Hepatocyte (in vitro differentiated cells): ENCODE data around the gene DPCD. TPM values are rescaled to one million over a fixed set of nuclear protein-coding genes. Genes with fewer than 3 reads are reported as not detected.

Experiments used
- DNase-seq: peaks from one replicate; pipeline ENCODE4 v3.0.0-alpha.2; 2016; ENCODE audit warnings: low spot score
- H2AFZ ChIP-seq: fragments of 200-600 bp; sonication (generic); 2 replicates; pipeline ENCODE4 v1.6.0; 2016; ENCODE audit warnings: antibody characterized with exemption, mild to moderate bottlenecking
- H3K27ac ChIP-seq: fragments of 200-600 bp; sonication (generic); 2 replicates; pipeline ENCODE4 v1.5.1; 2016; ENCODE audit warnings: mild to moderate bottlenecking
- H3K27me3 ChIP-seq: fragments of 200-600 bp; sonication (generic); 2 replicates; pipeline ENCODE4 v1.6.1; 2016
- H3K36me3 ChIP-seq: fragments of 200-600 bp; sonication (generic); replicated peaks from 2 replicates; pipeline ENCODE4 v1.5.1; 2016; ENCODE audit warnings: low read depth; ENCODE audit not compliant: insufficient read depth
- H3K4me1 ChIP-seq: fragments of 200-600 bp; sonication (generic); 2 replicates; pipeline ENCODE4 v1.5.1; 2016; ENCODE audit warnings: mild to moderate bottlenecking, moderate library complexity; ENCODE audit not compliant: insufficient read depth
- H3K4me2 ChIP-seq: fragments of 200-600 bp; sonication (generic); 2 replicates; pipeline ENCODE4 v1.6.0; 2016
- H3K4me3 ChIP-seq: fragments of 200-600 bp; sonication (generic); 2 replicates; pipeline ENCODE4 v1.5.1; 2016; ENCODE audit warnings: mild to moderate bottlenecking
- H3K79me2 ChIP-seq: fragments of 200-600 bp; sonication (generic); 2 replicates; pipeline ENCODE4 v1.6.0; 2017; ENCODE audit warnings: mild to moderate bottlenecking
- H3K9me2 ChIP-seq: fragments of 200-600 bp; sonication (generic); replicated peaks from 2 replicates; pipeline ENCODE4 v1.6.0; 2017; ENCODE audit warnings: mild to moderate bottlenecking; ENCODE audit not compliant: insufficient read depth
- H3K9me3 ChIP-seq: fragments of 200-600 bp; sonication (generic); 2 replicates; pipeline ENCODE4 v1.5.1; 2016; ENCODE audit warnings: low read depth, mild to moderate bottlenecking
- H4K20me1 ChIP-seq: fragments of 200-600 bp; sonication (generic); 2 replicates; pipeline ENCODE4 v1.6.0; 2016; ENCODE audit warnings: mild to moderate bottlenecking; ENCODE audit not compliant: insufficient read depth, poor library complexity, severe bottlenecking
- EZH2 ChIP-seq: fragments of 200-600 bp; sonication (generic); IDR thresholded peaks from 2 replicates; pipeline ENCODE4 v1.6.1; 2016; ENCODE audit warnings: antibody characterized with exemption, mild to moderate bottlenecking, borderline replicate concordance
- EZH2phosphoT487 ChIP-seq: fragments of 200-600 bp; sonication (generic); IDR thresholded peaks from one replicate; pipeline ENCODE4 v1.6.1; 2018; ENCODE audit warnings: antibody characterized with exemption, mild to moderate bottlenecking, low read depth, moderate library complexity; ENCODE audit not compliant: unreplicated experiment, severe bottlenecking
- WGBS: methylation state at CpG from one replicate; pipeline ENCODE4 v1.1.6; 2016; ENCODE audit warnings: low lambda C conversion rate; ENCODE audit errors: missing lambda C conversion rate; 5-methylcytosine and 5-hydroxymethylcytosine counted together
- polyA plus RNA-seq: library from polyadenylated mRNA; unstranded; fragments of >200 nt; fragmentation: Nextera tagmentation; extraction: Ambion mirVana; gene quantifications from 2 replicates; pipeline ENCODE4 v1.2.1, GENCODE V29; 2016
- total RNA-seq: library from RNA; depleted of rRNA; stranded (reverse); fragments of >200 nt; gene quantifications from 2 replicates; pipeline ENCODE4 v1.2.3, GENCODE V29; 2014
- TF ChIP-seq, protein P1 (sequence below): fragments of 200-600 bp; sonication (generic); IDR thresholded peaks from 2 replicates; pipeline ENCODE4 v1.5.1; 2016; ENCODE audit warnings: antibody characterized with exemption, mild to moderate bottlenecking; ENCODE audit not compliant: poor library complexity

Gene DPCD
- total and polyA plus RNA-seq, 2 experiments from 2014 or later: 24.8 to 26.5 TPM

DNA sequence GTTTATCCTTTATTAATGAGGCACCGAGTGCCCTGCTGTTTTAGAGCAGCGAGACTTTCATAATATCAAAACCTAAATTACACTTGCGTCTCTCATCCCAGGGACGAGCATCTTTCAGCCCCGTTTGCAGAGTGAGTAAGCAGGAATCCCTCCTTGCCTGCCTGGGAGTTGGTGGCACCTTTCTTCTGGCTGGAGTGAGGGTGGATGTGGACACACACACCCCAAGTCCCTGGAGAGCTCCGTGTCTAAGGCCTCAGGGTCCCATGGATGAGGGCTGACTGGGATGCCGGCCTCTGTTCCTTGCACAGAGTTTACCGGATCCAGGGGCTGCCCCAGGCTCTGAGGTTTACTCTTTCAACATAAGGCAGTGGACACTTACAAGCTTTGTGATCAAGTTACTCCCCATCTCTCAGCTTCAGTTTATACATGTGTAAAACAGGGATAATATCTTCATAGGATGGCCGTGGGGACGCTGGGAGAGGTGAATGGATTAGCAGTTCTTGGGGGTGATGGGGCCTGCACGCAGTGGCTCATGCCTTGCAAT lies 24.6 kb upstream of the DPCD start:
- H2AFZ ChIP-seq: no peak overlapping the region
- TF ChIP-seq, protein P1, sequence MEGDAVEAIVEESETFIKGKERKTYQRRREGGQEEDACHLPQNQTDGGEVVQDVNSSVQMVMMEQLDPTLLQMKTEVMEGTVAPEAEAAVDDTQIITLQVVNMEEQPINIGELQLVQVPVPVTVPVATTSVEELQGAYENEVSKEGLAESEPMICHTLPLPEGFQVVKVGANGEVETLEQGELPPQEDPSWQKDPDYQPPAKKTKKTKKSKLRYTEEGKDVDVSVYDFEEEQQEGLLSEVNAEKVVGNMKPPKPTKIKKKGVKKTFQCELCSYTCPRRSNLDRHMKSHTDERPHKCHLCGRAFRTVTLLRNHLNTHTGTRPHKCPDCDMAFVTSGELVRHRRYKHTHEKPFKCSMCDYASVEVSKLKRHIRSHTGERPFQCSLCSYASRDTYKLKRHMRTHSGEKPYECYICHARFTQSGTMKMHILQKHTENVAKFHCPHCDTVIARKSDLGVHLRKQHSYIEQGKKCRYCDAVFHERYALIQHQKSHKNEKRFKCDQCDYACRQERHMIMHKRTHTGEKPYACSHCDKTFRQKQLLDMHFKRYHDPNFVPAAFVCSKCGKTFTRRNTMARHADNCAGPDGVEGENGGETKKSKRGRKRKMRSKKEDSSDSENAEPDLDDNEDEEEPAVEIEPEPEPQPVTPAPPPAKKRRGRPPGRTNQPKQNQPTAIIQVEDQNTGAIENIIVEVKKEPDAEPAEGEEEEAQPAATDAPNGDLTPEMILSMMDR: no peak
- TF ChIP-seq EZH2phosphoT487: no peak
- TF ChIP-seq EZH2: no peak
- no peak for DNase-seq
- no peak overlapping the region for H3K27ac ChIP-seq
- H3K27me3 ChIP-seq: peaks cover 37% of the 10 kb centered on the region
- no peaks in the 10 kb centered on the region for H3K9me3 ChIP-seq
- H3K36me3 ChIP-seq: no peaks in the 10 kb centered on the region
- WGBS: 69% methylated on average over 11 of the region's 11 CpGs
- no peaks in the 10 kb centered on the region for H4K20me1 ChIP-seq
- H3K4me2 ChIP-seq: no peak overlapping the region
- no peak overlapping the region for H3K4me3 ChIP-seq
- no peaks in the 10 kb centered on the region for H3K9me2 ChIP-seq
- no peaks in the 10 kb centered on the region for H3K79me2 ChIP-seq
- H3K4me1 ChIP-seq: no peaks in the 10 kb centered on the region

DNA sequence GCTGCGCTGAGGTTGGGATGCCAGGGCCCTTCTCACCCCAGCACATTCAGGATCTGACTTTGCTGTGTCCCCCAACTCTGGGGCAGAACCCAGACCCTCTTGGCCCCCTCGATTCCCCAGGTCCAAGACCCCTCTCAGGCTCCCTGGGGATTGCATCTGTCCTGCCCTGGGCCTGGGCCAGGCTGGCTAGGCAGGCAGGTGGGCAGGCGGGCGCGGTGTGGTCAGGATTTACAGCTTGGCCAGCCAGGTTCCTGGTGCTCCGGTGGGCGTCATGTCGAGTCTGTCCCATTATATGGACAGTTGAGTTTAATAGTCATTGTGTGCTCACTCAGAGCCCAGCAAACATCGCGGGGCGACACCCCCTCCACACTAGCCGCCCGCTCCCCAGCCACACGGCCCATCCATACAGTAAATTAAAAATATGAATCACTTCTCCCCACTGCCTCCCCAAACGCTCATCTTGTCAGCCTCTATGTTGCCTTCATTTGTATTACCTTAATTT lies 23.6 kb upstream of the DPCD start:
- Histone ChIP-seq H3K36me3 (no peaks in the 10 kb centered on the region), H3K27me3 (peaks cover 47% of the 10 kb centered on the region), H4K20me1 (no peaks in the 10 kb centered on the region), H2AFZ (no peak overlapping the region), H3K79me2 (no peaks in the 10 kb centered on the region), H3K9me3 (no peaks in the 10 kb centered on the region), H3K4me3 (no peak overlapping the region), H3K9me2 (no peaks in the 10 kb centered on the region), H3K4me2 (no peak overlapping the region), H3K4me1 (no peaks in the 10 kb centered on the region), H3K27ac (no peak overlapping the region)
- DNase-seq: no peak
- WGBS: 93% methylated on average over 15 of the region's 15 CpGs
- TF ChIP-seq, protein P1: no peak
- no peak for TF ChIP-seq EZH2
- no peak for TF ChIP-seq EZH2phosphoT487

DNA sequence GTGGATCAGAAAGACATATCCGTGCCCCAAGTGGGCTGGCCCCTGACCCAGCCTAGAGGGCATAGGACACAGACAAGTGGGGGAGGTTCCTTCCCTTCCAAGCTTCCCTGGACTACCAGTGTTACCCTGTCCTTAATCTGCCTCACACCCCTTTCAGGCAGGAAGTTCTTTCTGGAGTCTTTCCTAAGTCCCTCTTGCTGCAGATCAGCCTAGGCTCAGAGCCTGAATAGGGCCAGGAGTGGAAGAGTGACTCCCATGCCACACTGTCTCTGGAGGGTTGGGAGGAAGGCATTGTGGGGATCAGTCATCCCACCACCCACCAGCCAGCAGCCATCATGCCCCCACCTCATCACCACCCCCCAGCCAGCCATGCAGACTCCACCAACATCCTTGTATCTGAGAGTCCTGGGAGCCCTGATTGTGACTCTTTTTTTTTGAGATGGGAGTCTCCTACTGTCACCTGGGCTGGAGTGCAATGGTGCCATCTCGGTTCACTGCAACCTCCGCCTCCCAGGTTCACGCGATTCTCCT lies 22.7 kb upstream of the DPCD start:
- H3K36me3 ChIP-seq: no peaks in the 10 kb centered on the region
- no peak overlapping the region for H2AFZ ChIP-seq
- H3K79me2 ChIP-seq: no peaks in the 10 kb centered on the region
- no peak overlapping the region for H3K4me2 ChIP-seq
- 90% methylated on average over 5 of the region's 5 CpGs for WGBS
- no peaks in the 10 kb centered on the region for H4K20me1 ChIP-seq
- TF ChIP-seq EZH2phosphoT487: no peak
- TF ChIP-seq, protein P1: no peak
- no peak for TF ChIP-seq EZH2
- no peak for DNase-seq
- no peak overlapping the region for H3K27ac ChIP-seq
- peaks cover 51% of the 10 kb centered on the region for H3K27me3 ChIP-seq
- H3K9me3 ChIP-seq: no peaks in the 10 kb centered on the region
- H3K9me2 ChIP-seq: no peaks in the 10 kb centered on the region
- no peak overlapping the region for H3K4me3 ChIP-seq
- peaks cover under 1% of the 10 kb centered on the region for H3K4me1 ChIP-seq
